Liver (tissue), 9 donors: Measurements from ENCODE around the gene EVL. TPM values are rescaled to one million over a fixed set of nuclear protein-coding genes. Genes with fewer than 3 reads are reported as not detected.
"Not testable (repeated sequence)": the region's sequence is repeated elsewhere in the genome, so short reads cannot be mapped to it uniquely, and the experiment has no call there.

ENCODE experiments used
- DNase-seq: peaks from one replicate; pipeline ENCODE4 v3.0.0-alpha.2; 2017; ENCODE audit warnings: low spot score
- H3K27ac ChIP-seq, 2 donors: one replicate each; pipeline ENCODE4 v1.7.0; 2013; ENCODE audit warnings: inconsistent platforms in 2 of 2, low read length in 2 of 2, control low read depth in 1 of 2, low read depth in 1 of 2, mild to moderate bottlenecking in 1 of 2
- H3K27me3 ChIP-seq, 4 donors: one replicate each; pipeline versions ENCODE4 v1.6.1 to v1.7.0; 2013; ENCODE audit warnings: low read length in 3 of 4, inconsistent platforms in 1 of 4, mild to moderate bottlenecking in 1 of 4, moderate library complexity in 1 of 4; ENCODE audit not compliant: control insufficient read depth in 4 of 4, insufficient read depth in 4 of 4
- H3K36me3 ChIP-seq, 4 donors: one replicate each; pipeline versions ENCODE4 v1.6.1 to v1.7.0; 2013; ENCODE audit warnings: low read length in 3 of 4, mild to moderate bottlenecking in 3 of 4, low read depth in 1 of 4, moderate library complexity in 1 of 4; ENCODE audit not compliant: control insufficient read depth in 4 of 4, insufficient read depth in 3 of 4
- H3K4me1 ChIP-seq, 4 donors: one replicate each; pipeline versions ENCODE4 v1.6.1 to v1.7.0; 2013; ENCODE audit warnings: low read length in 3 of 4, mild to moderate bottlenecking in 3 of 4, moderate library complexity in 1 of 4; ENCODE audit not compliant: control insufficient read depth in 4 of 4, insufficient read depth in 4 of 4
- H3K4me3 ChIP-seq, 3 donors: one replicate each; pipeline versions ENCODE4 v1.6.1 to v1.7.0; 2013; ENCODE audit warnings: low read length in 3 of 3, control low read depth in 1 of 3, low read depth in 1 of 3, mild to moderate bottlenecking in 1 of 3
- H3K9ac ChIP-seq, 2 donors: one replicate each; pipeline ENCODE4 v1.7.0; 2013; ENCODE audit warnings: low read length in 2 of 2, mild to moderate bottlenecking in 2 of 2, moderate library complexity in 2 of 2, control low read depth in 1 of 2, low read depth in 1 of 2
- H3K9me3 ChIP-seq, 4 donors: one replicate each; pipeline versions ENCODE4 v1.6.1 to v1.7.0; 2013; ENCODE audit warnings: low read length in 3 of 4; ENCODE audit not compliant: control insufficient read depth in 4 of 4
- ATF3 ChIP-seq: IDR thresholded peaks from 2 replicates; pipeline ENCODE4 v1.6.1; 2016; ENCODE audit warnings: antibody characterized with exemption
- CTCF ChIP-seq: fragments of 150-350 bp; IDR thresholded peaks from 2 replicates; pipeline ENCODE4 v1.5.1; 2017; ENCODE audit warnings: improper control_type of control experiment, low read depth, low read length; ENCODE audit not compliant: missing input control
- EGR1 ChIP-seq, 2 donors: IDR thresholded peaks; 2 replicates each; pipeline ENCODE4 v1.6.1; 2016 to 2018; ENCODE audit warnings: antibody characterized with exemption in 2 of 2, low read depth in 2 of 2
- FOXA1 ChIP-seq: IDR thresholded peaks from 2 replicates; pipeline ENCODE4 v1.6.1; 2016; ENCODE audit warnings: antibody characterized with exemption
- GABPA ChIP-seq, 2 donors: IDR thresholded peaks in 1 of 2; conservative IDR thresholded peaks in 1 of 2; 2 replicates each; pipeline ENCODE4 v1.6.1; 2016; ENCODE audit warnings: antibody characterized with exemption in 2 of 2, mild to moderate bottlenecking in 1 of 2, moderate library complexity in 1 of 2
- HNF4A ChIP-seq, 2 donors: conservative IDR thresholded peaks; 2 replicates each; pipeline ENCODE4 v1.6.1; 2016; ENCODE audit warnings: antibody characterized with exemption in 2 of 2, mild to moderate bottlenecking in 2 of 2
- HNF4G ChIP-seq: IDR thresholded peaks from 2 replicates; pipeline ENCODE4 v1.6.1; 2016; ENCODE audit warnings: antibody characterized with exemption
- MAX ChIP-seq: IDR thresholded peaks from 2 replicates; pipeline ENCODE4 v1.6.1; 2016; ENCODE audit warnings: antibody characterized with exemption
- NR2F2 ChIP-seq: IDR thresholded peaks from 2 replicates; pipeline ENCODE4 v1.6.1; 2016; ENCODE audit warnings: antibody characterized with exemption
- RAD21 ChIP-seq, 2 donors: IDR thresholded peaks; 2 replicates each; pipeline ENCODE4 v1.6.1; 2016; ENCODE audit warnings: antibody characterized with exemption in 2 of 2, mild to moderate bottlenecking in 2 of 2
- RXRA ChIP-seq, 2 donors: IDR thresholded peaks; 2 replicates each; pipeline ENCODE4 v1.6.1; 2017 to 2018; ENCODE audit warnings: antibody characterized with exemption in 2 of 2, mild to moderate bottlenecking in 1 of 2
- SP1 ChIP-seq: IDR thresholded peaks from 2 replicates; pipeline ENCODE4 v1.6.1; 2018; ENCODE audit warnings: antibody characterized with exemption, mild to moderate bottlenecking
- TAF1 ChIP-seq: conservative IDR thresholded peaks from 2 replicates; pipeline ENCODE4 v1.6.1; 2016; ENCODE audit warnings: antibody characterized with exemption, mild to moderate bottlenecking
- YY1 ChIP-seq: IDR thresholded peaks from 2 replicates; pipeline ENCODE4 v1.6.1; 2016; ENCODE audit warnings: antibody characterized with exemption, mild to moderate bottlenecking
- ZBTB33 ChIP-seq: IDR thresholded peaks from 2 replicates; pipeline ENCODE4 v1.6.1; 2016; ENCODE audit warnings: antibody characterized with exemption
- WGBS: extraction: QIAGEN DNeasy Blood & Tissue Kit; methylation state at CpG from one replicate; pipeline ENCODE4 v1.1.7; 2013; 5-methylcytosine and 5-hydroxymethylcytosine counted together
- polyA plus RNA-seq, 2 donors: library from polyadenylated mRNA; stranded (reverse) in 1 of 2; unstranded in 1 of 2; fragments of 200-250 nt in 1 of 2; fragments of >200 nt in 1 of 2; fragmentation: Nextera tagmentation in 1 of 2; extraction: Ambion mirVana in 1 of 2; gene quantifications; one replicate each; pipeline versions ENCODE4 v1.2.1 to v1.2.3, GENCODE V29; 2013 to 2015
- total RNA-seq, 2 donors: library from RNA; depleted of rRNA; stranded (reverse); fragments of >200 nt; gene quantifications; one replicate each; pipeline ENCODE4 v1.2.3, GENCODE V29; 2014
- donor health status: healthy.
- donor health status: healthy.
- donor health status: healthy.
- donor health status: healthy.
- donor health status: healthy.

Gene EVL
- total and polyA plus RNA-seq, 4 donors: 11.3 to 85.9 (median 33.9) TPM

- peak; percentile 61 for DNase-seq
- H3K27me3 ChIP-seq: peaks cover 0 to 4% (median under 1%) of the 10 kb centered on the region in 4 donors
- H3K4me1 ChIP-seq: peaks cover 6 to 15% (median 10%) of the 10 kb centered on the region in 4 donors
- WGBS: 63% methylated on average over 8 of the region's 8 CpGs
- no peaks in the 10 kb centered on the region for H3K36me3 ChIP-seq
- H3K4me3 ChIP-seq: no peak overlapping the region
- no peak overlapping the region for H3K9ac ChIP-seq
- peaks cover 0 to 5% (median 1%) of the 10 kb centered on the region in 4 donors for H3K9me3 ChIP-seq
- H3K27ac ChIP-seq: no peak overlapping the region
- no peak for TF ChIP-seq ATF3
- no peak for TF ChIP-seq YY1
- TF ChIP-seq TAF1: no peak
- TF ChIP-seq GABPA (IDR thresholded peaks at IDR 0.05 in 1 of 2, conservative IDR thresholded peaks at IDR 0.05 in 1 of 2): no peak
- TF ChIP-seq RAD21 (IDR thresholded peaks at IDR 0.05): peak in 1 of 2 donors; percentile 60
- peak; percentile 42 for TF ChIP-seq CTCF
Observed at GRCh38 chr14:100155049-100155621, 89.9 kb downstream of the EVL start.

- H3K27ac ChIP-seq: no peak overlapping the region
- H3K4me1 ChIP-seq: peaks cover 6 to 15% (median 10%) of the 10 kb centered on the region in 4 donors
- no peak overlapping the region for H3K9ac ChIP-seq
- H3K4me3 ChIP-seq: no peak overlapping the region
- TF ChIP-seq HNF4A (conservative IDR thresholded peaks at IDR 0.05) (peak; percentile 22 to 33), HNF4G (peak; percentile 31), SP1 (peak; percentile 9), NR2F2 (no peak)
- peaks cover 0 to 4% (median 2%) of the 10 kb centered on the region in 4 donors for H3K27me3 ChIP-seq
- H3K36me3 ChIP-seq: no peaks in the 10 kb centered on the region
- no peak for DNase-seq
- peaks cover 0 to 5% (median 1%) of the 10 kb centered on the region in 4 donors for H3K9me3 ChIP-seq
- WGBS: 66% methylated on average over 12 of the region's 12 CpGs
Observed at GRCh38 chr14:100155756-100156616, 90.8 kb downstream of the EVL start.

GRCh38 chr14:100156776-100157175 lies 91.6 kb downstream of the EVL start:
- no peak for TF ChIP-seq RXRA (IDR thresholded peaks at IDR 0.05)
- TF ChIP-seq SP1: no peak
- TF ChIP-seq MAX: no peak
- TF ChIP-seq EGR1 (IDR thresholded peaks at IDR 0.05; ENCODE audit: low read depth in 2 of 2): no peak
- no peak for TF ChIP-seq ZBTB33
- TF ChIP-seq RAD21 (IDR thresholded peaks at IDR 0.05): no peak
- TF ChIP-seq ATF3: no peak
- no peak for TF ChIP-seq HNF4G
- TF ChIP-seq FOXA1: no peak
- no peak for TF ChIP-seq HNF4A (conservative IDR thresholded peaks at IDR 0.05)
- WGBS: 83% methylated on average over 6 of the region's 6 CpGs
- Histone ChIP-seq H3K27ac (no peak overlapping the region), H3K9me3 (peaks cover 0 to 5% (median 1%) of the 10 kb centered on the region in 4 donors), H3K4me1 (peaks cover 6 to 15% (median 10%) of the 10 kb centered on the region in 4 donors), H3K27me3 (peaks cover 0 to 4% (median 2%) of the 10 kb centered on the region in 4 donors), H3K36me3 (no peaks in the 10 kb centered on the region), H3K9ac (no peak overlapping the region), H3K4me3 (no peak overlapping the region)
- no peak for DNase-seq

- H3K9ac ChIP-seq, H3K9me3 ChIP-seq, DNase-seq, H3K4me3 ChIP-seq, H3K27me3 ChIP-seq, H3K36me3 ChIP-seq, H3K27ac ChIP-seq: not testable (repeated sequence)
- WGBS: 88% methylated on average over 16 of the region's 16 CpGs
- peaks cover 6 to 15% (median 10%) of the 10 kb centered on the region in 4 donors for H3K4me1 ChIP-seq
Observed at GRCh38 chr14:100157548-100158232, 92.5 kb downstream of the EVL start.
